HG02642 (cell line): ENCODE results near the gene AGPAT4.
"Not testable (repeated sequence)": the region's sequence is repeated elsewhere in the genome, so short reads cannot be mapped to it uniquely, and the experiment has no call there.

Source experiments
- ATAC-seq: cut with Tn5 transposase; IDR thresholded peaks from one replicate; pipeline ENCODE4 v1.9.1; 2021; ENCODE audit warnings: mild to moderate bottlenecking; ENCODE audit not compliant: unreplicated experiment, poor library complexity

AGPAT4 gene, protein sequence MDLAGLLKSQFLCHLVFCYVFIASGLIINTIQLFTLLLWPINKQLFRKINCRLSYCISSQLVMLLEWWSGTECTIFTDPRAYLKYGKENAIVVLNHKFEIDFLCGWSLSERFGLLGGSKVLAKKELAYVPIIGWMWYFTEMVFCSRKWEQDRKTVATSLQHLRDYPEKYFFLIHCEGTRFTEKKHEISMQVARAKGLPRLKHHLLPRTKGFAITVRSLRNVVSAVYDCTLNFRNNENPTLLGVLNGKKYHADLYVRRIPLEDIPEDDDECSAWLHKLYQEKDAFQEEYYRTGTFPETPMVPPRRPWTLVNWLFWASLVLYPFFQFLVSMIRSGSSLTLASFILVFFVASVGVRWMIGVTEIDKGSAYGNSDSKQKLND

DNA sequence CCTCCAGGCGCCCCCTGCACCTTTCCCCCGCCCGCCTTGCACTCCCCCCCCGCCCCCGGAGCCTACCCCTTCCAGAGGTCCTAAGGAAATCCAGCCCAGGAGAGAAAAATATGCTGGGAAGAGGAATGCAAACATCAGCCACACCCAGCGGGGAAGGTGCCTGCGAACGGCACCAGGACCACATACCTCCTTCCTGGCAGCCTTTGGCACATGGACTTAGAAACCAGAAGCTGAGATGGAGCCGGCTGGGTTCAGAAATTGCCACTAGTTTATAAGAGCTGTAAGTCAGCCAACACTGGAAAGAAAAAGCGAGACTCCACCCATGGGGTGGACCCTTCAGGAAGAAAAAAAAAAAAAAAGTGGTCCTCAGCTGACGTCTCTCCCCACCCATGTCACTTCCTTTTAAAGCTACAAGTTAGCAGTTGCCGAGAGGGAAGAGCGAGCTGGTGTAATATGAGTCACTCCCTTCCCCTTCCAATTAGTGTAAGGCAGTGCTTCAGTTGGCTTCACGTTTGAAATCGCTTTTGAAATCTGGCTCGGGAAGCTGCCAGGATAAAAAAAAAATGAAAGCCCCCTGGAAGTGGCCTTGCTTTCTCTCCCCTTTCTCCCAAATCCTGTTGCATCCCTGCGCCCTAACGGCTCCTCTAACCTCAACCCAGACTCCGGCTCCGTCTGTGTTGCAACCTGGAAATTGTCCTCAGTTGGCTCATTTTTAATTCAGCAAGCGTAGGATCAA, at the start of gene AGPAT4:
Gene AGPAT4 (minus strand): TSS at position 310 of the 736 bp plus-strand sequence. CDS start 41,848 bp downstream, outside the sequence.
- ATAC-seq = peak; percentile 99

DNA sequence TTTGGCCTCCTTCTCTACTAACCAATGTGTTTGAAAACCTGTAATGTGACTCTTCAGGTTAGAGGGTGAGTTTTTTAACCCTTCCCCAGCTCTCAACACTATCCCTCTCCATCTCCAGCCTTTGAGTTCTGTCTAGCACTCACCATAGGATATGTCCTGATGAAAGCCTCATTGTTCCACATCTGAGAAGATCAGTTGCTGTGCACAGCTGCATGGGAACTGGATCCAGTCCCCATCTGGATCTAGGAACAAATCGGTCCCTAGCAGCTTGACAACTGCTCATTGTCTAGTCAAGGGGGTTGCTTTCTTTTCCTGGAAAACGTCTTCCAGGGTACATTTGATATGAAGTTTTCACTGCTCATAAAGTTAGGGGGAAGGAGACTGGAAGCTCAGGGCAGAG, 45.4 kb upstream of the AGPAT4 start:
- ATAC-seq = no peak

DNA sequence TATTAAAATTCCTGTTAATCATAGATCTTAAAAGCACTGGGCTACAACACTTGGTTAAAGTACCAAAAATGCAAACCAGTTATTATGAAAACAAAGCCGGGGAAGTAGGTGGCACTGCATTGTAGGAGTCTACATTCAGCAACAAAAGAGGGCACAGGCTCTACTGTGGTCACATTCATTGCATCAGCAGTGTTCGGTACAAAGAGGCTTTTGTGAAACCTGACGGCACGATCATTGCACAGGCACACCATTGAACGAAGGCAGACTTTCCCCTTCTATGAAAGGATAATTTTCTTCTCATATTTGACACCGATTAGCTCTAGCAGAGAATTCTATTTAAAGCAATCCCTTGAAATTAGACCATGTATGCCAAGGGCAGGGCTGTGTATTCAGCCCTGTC, 44.6 kb upstream of the AGPAT4 start:
- no peak for ATAC-seq

DNA sequence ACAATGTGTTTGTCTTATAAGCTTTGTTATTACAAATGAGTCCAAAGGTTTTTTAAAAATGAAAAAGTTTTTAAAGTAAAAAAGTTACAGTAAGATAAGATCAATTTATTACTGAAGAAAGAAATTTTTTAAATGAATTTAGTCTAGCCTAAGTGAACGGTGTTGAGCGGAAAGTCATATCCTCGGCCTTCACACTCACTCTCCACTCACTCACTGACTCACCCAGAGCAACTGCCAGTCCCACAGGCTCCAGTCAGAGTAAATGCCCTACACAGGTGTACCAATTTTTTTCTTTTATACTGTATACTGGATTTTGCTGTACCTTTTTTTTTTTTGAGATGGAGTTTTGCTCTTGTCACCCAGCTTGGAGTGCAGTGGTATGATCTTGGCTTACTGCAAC, 42.7 kb upstream of the AGPAT4 start:
- ATAC-seq = no peak

DNA sequence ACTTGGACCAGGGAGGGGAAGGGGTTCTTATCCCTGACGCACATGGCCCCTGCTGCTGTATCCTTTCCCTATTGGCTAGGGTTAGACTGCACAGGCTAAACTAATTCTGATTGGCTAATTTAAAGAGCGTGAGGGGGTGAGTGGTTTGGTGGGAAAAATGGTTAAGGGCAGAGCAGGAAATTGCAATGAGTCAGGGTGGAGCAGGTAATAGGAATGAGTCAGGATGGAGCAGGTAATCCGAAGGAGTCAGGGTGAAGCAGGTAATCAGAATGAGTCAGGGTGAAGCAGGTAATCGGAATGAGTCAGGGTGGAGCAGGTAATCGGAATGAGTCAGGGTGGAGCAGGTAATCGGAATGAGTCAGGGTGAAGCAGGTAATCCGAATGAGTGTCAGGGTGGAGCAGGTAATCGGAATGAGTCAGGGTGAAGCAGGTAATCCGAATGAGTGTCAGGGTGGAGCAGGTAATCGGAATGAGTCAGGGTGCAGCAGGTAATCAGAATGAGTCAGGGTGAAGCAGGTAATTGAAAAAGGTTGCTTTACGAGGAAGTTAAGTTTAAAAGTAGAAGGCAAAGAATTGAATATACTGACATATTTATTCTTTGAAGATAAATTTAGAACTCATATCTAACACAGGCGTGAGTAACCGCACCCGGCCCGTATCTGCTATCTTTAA, 41.5 kb upstream of the AGPAT4 start:
- ATAC-seq = not testable (repeated sequence)

DNA sequence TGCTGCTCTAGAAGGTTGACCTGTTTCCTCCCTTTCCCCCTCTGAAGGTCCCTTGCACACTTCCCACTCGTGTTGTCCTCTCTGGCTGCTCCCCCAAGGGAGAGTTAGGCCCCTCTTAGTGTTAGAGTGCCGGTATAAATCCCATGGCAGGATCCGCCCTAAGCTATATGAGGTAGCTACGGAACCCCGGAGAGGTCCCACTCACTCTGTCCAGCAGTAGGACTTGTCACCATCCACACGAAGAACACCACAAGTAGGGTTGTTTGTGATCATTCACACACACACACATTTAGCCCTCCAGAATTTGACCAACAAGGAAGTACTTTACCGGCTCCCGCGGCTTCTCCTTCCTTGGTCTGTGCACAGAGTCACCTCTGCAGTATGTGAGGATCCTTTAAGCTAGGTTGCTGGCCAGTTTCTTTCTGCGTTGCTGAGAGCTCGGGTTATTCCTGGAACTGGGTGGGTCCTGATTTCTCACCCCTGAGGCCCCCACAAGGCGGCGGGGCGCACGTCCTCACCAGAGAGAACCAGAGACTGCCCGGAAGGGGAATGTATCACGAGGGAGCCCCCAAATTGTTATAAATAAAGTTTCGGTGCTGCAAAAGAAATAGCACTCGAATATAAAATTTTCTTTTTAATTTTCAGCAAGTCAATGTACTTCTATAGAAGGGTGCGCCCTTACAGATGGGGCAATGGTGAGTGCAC, 40.8 kb upstream of the AGPAT4 start:
- not testable (repeated sequence) for ATAC-seq

DNA sequence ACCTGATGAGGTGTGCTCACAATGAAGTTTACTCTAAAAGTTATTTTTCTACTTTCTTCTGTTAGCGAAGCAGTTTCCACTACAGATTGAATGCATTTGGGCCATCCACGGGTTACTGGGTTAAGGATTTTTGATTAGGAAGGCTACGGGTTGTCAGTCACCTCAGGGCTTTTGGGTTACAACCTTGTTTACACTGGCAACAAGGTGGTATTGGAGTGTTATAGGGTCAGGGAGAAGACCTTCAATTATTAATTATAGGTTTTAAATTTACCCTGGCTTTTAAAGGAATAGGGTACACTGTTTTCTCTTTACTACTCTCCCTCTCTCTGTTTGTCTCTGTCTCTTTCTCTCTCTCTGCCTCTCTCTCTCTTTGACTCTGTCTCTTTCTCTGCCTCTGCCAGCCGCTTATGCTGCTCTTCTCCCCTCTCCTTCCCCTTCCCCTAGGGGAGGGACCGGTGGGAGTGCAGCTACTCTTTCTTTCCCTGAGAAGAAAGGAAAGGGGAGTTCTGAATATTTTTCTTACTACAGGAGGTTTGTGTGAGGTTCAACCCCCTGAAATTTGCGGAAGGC, 40.2 kb upstream of the AGPAT4 start:
- no peak for ATAC-seq

DNA sequence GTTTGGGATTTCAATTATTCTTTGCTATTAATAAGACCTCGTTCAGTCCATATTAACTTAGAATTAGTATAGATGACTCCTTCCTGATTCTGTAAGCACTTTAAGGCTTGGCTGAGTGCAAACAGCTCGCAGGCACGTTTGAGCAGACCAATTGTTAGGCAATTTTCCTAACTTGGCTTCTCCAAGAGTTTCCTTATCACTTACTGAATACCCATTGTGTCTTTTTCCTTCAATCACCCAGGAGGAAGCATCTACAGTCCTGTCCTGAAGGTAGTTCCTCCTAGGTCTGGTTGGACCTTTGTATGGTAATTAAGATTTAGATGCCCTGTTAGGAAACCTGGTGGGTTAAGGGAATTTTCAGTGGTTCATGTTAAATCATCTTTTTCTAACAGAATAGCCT, 39.6 kb upstream of the AGPAT4 start:
- not testable (repeated sequence) for ATAC-seq

DNA sequence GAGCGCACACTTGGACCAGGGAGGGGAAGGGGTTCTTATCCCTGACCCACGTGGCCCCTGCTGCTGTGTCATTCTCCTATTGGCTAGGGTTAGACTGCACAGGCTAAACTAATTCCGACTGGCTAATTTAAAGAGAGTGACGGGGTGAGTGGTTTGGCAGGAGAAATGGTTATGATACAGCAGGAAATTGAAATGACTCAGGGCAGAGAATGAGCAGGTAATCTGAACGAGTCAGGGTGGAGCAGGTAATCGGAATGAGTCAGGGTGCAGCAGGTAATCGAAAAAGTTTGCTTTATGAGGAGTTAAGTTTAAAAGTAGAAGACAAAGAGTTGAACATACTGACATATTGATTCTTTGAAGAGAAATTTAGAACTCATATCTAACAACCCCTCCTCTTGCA, 35.9 kb upstream of the AGPAT4 start:
- ATAC-seq = not testable (repeated sequence)

DNA sequence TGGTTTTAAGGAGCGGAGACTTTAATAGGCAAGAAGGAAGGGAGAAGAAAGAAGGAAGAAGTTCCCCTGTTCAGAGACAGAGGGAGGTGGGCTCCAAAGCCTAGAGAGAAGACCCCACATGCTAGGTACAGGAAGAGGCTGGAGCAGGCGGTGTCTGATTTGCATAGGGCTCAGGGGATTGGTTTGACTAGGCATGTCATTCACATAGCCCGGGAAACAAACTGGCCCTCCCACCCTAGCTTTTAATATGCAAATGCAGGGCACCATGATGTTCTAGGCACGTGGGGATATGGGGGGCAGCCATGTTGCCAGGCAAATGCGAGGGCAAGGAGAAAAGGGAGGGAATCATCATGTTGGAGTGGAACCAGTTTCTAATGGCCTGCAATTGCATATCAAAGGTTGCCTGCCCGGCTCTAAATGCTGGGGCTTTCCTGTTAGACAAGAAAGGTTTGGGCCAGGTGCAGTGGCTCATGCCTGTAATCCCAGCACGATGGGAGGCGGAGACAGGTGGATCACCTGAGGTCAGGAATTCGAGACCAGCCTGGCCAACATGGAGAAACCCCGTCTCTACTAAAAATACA, 34.3 kb upstream of the AGPAT4 start:
- no peak for ATAC-seq

DNA sequence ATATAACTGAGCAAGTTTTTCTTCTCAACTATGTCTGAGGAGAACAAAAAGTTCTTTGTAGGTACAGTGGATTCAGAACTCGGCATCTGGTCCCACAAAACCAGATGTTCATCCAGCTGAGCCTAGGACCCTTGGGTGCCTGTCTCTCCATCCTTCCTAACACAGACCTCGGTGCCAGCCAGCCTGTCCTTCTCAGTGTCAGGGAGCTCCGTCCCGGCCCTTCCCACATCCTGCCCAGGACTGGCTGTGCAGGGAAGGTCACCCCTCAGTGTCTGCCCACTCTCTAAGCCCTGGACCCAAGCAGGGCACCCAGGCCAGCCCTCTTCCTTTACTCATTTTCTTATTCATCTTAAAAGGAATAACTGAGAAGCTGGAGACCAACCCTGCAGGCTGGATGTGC, 32.0 kb upstream of the AGPAT4 start:
- ATAC-seq = no peak

DNA sequence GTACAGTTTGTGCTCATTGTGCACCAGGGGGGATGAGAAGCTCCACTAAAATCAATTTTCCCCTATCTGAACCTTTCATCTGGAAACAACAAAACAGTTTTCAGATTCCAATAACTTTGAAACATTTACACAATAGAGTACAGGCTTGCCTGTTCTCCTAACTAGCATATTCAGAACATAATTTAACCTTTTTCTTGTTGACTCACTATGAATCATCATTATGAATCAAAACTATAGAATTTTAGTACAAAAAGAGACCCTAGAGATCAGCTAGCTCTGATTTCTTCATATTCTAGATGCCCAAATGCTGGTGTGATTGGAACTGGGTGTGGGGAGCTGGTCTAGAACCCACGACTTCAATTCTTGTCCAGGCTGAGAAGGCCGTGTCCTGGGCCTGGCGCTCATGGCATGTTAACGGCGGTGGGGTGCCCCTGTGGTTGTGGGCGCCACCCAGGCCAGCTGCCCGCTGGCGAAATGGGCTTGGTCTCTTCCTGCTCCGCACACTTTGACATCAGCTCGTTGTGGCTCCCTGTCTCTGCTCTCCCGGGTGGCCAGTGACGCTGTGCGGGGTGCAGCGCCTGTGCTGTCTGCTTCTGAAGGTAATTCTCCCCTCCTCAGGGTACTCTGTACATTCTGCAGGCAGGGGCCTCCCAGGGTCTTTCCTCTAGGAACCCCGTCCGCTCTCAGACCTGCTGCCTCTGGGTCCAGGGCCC, 29.9 kb upstream of the AGPAT4 start:
- ATAC-seq = no peak

DNA sequence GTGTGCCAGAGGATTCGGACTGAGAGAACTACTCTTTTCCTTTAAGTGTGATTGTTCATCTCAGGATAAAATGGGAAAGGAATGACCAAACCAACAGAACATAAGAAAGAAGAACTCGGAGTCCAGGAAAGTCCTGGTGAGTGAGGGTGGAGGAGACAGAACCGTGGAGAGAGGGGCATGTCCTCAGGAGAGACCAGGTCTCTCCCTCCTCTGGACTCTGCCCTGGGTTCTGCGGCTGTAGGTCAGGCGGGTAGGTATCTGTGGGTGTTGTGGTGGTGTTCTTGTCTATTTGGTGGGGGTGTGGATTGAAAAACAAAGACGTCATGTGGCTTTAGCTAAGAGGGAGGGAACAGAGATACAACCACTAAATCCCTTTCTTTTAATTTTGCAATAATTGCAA, 29.1 kb upstream of the AGPAT4 start:
- no peak for ATAC-seq

DNA sequence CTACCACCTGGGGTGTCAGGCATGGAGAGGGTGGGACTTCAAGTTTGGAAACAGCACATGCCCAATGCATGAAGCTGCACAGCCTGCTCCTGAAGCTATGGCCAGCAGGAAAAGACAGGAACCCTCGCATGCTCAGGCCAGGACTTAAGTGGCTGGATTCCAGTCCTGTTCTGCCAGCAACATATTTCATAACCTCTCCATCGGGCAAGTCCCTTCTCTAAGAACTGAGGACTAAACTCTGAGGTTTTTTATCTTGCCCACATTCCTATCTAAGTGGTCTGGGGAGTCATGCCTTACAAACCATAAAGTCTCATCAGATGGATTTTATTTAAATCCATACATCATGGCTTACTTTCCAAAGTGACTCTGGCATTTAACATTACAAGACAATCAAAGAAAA, 27.5 kb upstream of the AGPAT4 start:
- no peak for ATAC-seq

DNA sequence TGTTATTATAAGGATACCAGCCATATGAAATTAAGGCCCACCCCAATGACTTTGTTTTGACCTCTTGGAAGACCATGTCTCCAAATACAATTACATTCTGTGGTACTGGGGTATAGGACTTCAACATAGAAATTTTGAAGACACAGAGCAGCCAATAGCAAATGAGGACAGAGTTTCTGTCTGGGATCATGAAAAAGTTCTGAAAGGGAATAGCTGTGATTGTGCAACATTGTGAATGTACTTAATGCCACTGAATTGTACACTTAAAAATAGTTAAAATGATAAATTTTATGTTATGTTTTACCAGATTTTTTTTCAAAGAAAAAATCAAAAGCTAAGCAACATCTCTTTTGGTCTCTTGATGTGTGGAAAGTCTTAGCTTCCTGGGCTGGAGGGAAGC, 27.0 kb upstream of the AGPAT4 start:
- ATAC-seq = no peak

DNA sequence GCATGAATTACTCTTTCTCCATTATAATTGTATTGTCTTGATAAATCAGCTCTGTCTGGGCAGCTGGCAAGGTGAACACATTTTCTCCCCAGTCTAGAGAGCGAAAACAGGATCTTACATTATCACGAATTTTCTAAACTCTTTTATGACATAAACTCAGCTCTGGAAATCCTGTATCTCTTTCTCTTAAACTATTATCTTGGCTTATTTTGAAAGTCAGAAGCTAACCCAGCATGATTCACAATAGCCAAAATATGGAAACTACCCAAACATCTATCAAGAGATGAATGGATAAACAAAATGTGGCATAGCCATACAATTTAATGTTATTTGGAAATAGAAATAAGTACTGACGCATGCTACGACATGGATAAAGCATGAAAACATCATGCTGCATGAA, 25.9 kb upstream of the AGPAT4 start:
- ATAC-seq = no peak

DNA sequence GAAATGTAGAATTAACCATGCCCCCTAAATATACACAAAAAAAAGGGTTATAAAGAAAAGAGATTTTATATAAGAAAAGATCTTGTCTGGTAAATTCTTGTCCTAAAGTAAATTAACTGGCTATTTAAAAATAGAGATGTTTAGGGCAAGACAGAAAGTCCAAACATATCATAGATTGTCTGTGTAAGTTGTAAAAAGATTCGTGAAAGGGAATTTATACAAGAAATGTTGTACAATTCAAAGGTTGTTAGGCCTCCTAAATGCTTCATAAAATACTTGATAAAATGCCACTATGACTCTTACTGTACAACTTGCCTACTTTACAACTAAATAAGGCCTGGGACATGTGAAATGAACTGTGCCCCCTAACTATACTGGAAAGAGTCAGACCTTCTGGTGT, 21.9 kb upstream of the AGPAT4 start:
- no peak for ATAC-seq

DNA sequence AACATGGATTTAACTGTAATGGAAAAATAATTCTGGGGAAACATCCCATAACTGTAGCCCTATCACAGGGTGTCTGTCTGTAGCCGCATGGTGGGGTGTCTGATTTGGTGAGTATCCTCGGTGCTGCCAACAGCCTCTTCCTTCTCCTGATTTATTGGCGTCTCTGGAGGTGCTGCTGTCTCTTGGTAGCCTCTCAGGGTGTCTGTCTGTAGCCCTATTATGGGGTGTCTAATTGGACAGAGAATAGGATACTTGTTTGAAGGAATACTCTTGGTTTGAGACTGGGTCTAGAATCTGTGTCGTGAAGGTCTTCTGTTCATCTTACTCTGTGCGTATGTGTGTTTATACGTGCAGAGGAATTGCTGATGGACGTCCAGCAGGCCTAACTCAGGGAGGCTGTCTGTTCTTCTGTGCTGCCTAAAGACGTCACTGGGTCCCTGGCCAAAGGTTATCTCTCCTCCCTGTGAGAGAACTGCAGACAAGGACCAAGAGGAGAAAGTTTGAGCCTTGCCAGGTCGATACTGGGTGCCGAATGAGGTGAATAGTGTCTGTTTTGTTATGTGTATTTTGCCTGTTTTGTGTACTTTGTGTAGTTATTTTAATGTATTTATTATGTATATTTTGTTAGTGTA, 18.9 kb upstream of the AGPAT4 start:
- no peak for ATAC-seq

DNA sequence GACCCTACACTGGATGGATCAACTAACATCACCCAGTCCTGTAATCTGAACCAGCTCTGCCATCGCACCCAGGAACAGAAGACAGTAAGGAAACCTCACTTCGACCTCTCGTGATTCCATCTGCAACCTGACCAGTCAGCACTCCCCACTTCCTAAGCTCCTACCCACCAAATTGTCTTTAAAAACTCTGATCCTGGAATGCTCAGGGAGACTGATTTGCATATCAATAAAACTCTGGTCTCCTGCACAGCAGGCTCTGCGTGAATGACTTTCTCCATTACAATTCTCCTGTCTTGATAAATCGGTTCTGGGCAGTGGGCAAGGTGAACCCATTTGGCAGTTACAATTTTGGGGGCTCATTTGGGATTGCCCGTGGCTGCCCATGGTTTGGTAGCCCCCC, 18.3 kb upstream of the AGPAT4 start:
- ATAC-seq = no peak
